Upper lobe of right lung (tissue), 1 donor: ENCODE data around the gene PLCB3. TPM values are rescaled to one million over a fixed set of nuclear protein-coding genes. Genes with fewer than 3 reads are reported as not detected.

Experiments used
- ATAC-seq: fragments of 200-7000 bp; cut with Tn5 transposase; one replicate; pipeline ENCODE4 v1.9.1; 2020; ENCODE audit warnings: mild to moderate bottlenecking, moderate library complexity
- DNase-seq: peaks from one replicate; pipeline ENCODE4 v3.0.0-alpha.2; 2020
- H3K27ac ChIP-seq: fragments of 200-600 bp; one replicate; pipeline ENCODE4 v1.8.0; 2022
- H3K27me3 ChIP-seq: fragments of 200-600 bp; one replicate; pipeline ENCODE4 v1.8.0; 2022; ENCODE audit warnings: mild to moderate bottlenecking
- H3K36me3 ChIP-seq: fragments of 200-600 bp; one replicate; pipeline ENCODE4 v1.8.0; 2022
- H3K4me1 ChIP-seq: fragments of 200-600 bp; one replicate; pipeline ENCODE4 v1.8.0; 2022
- H3K4me3 ChIP-seq: fragments of 200-600 bp; one replicate; pipeline ENCODE4 v1.8.0; 2022; ENCODE audit warnings: mild to moderate bottlenecking
- H3K9me3 ChIP-seq: fragments of 200-600 bp; one replicate; pipeline ENCODE4 v1.8.0; 2022
- CTCF ChIP-seq: fragments of 200-600 bp; IDR thresholded peaks from one replicate; pipeline ENCODE4 v1.8.0; 2022; ENCODE audit warnings: antibody characterized with exemption
- intact Hi-C: fragments of 100-400 bp; cut with DNase I; formaldehyde crosslinking; loops from one replicate; pipeline ENCODE4 v1.11.0; 2022
- total RNA-seq: library from RNA; stranded (reverse); fragmentation: NEBNext Ultra II Directional; extraction: Animal tissue kit (Norgen Biotek cat#: 25700); gene quantifications from one replicate; pipeline ENCODE4 v1.2.1, GENCODE V29; 2021
- donor health status: DM: no; HTN: yes; CAD: no; lungs with severe emphysema.

The PLCB3 gene
- total RNA-seq, 1 donor from 2014 or later: 32.4 TPM

- Histone ChIP-seq H3K36me3 (peaks cover 10% of the 10 kb centered on the region), H3K4me3 (peak within 1 kb of the TSS; percentile 96), H3K27ac (peak within 1 kb of the TSS; percentile 95), H3K9me3 (no peaks in the 10 kb centered on the region), H3K4me1 (peaks cover 27% of the 10 kb centered on the region), H3K27me3 (no peaks in the 10 kb centered on the region)
- DNase-seq (peak; percentile 94), ATAC-seq (peak; percentile 80)
- no peak for TF ChIP-seq CTCF
- intact Hi-C loops: no loop called here
Observed at GRCh38 chr11:64284962-64285884, 33.9 kb downstream of the PLCB3 start, which contains the start of gene GPR137. TSS of gene GPR137 (plus strand) at chr11:64285848. CDS start at chr11:64286525, 677 bp downstream.

- no peak for TF ChIP-seq CTCF
- DNase-seq (no peak), ATAC-seq (no peak)
- H3K36me3 ChIP-seq: peaks cover 10% of the 10 kb centered on the region
- H3K27me3 ChIP-seq: peaks cover 7% of the 10 kb centered on the region
- intact Hi-C loops: no loop called here
- H3K4me1 ChIP-seq: peaks cover 27% of the 10 kb centered on the region
- H3K27ac ChIP-seq: peak overlapping the region; percentile 95
- H3K4me3 ChIP-seq: peak overlapping the region; percentile 96
- no peaks in the 10 kb centered on the region for H3K9me3 ChIP-seq
Observed at GRCh38 chr11:64285885-64286800, 34.8 kb downstream of the PLCB3 start.

- intact Hi-C loops: no loop called here
- TF ChIP-seq CTCF: no peak
Observed at GRCh38 chr11:64286801-64287159, 35.5 kb downstream of the PLCB3 start.

GRCh38 chr11:64287676-64288352 lies 36.5 kb downstream of the PLCB3 start:
- no peak for ATAC-seq
- no peak overlapping the region for H3K4me3 ChIP-seq
- H3K4me1 ChIP-seq: peaks cover 23% of the 10 kb centered on the region
- intact Hi-C loops: no loop called here
- no peak for DNase-seq
- H3K36me3 ChIP-seq: no peaks in the 10 kb centered on the region
- no peak for TF ChIP-seq CTCF
- H3K9me3 ChIP-seq: no peaks in the 10 kb centered on the region
- peaks cover 24% of the 10 kb centered on the region for H3K27me3 ChIP-seq
- no peak overlapping the region for H3K27ac ChIP-seq

More at GRCh38 chr11:64286801-64287159, 35.5 kb downstream of the PLCB3 start:
- no peak overlapping the region for H3K4me3 ChIP-seq
- no peaks in the 10 kb centered on the region for H3K9me3 ChIP-seq
- DNase-seq: no peak
- no peak for ATAC-seq
- H3K36me3 ChIP-seq: peaks cover 9% of the 10 kb centered on the region
- H3K4me1 ChIP-seq: peaks cover 25% of the 10 kb centered on the region
- H3K27ac ChIP-seq: no peak overlapping the region
- H3K27me3 ChIP-seq: peaks cover 13% of the 10 kb centered on the region

- no peak for TF ChIP-seq CTCF
- no peaks in the 10 kb centered on the region for H3K9me3 ChIP-seq
- DNase-seq (no peak), ATAC-seq (no peak)
- intact Hi-C loops: no loop called here
- H3K4me3 ChIP-seq: no peak overlapping the region
- H3K36me3 ChIP-seq: no peaks in the 10 kb centered on the region
- peaks cover 29% of the 10 kb centered on the region for H3K27me3 ChIP-seq
- H3K27ac ChIP-seq: no peak overlapping the region
- H3K4me1 ChIP-seq: peaks cover 18% of the 10 kb centered on the region
Observed at GRCh38 chr11:64288353-64288750, 37.0 kb downstream of the PLCB3 start.
